K562 (cell line): ENCODE results near the gene A4GNT. TPM values are rescaled to one million over a fixed set of nuclear protein-coding genes. Genes with fewer than 3 reads are reported as not detected.

Experiments used
- ATAC-seq: fragments of 200-7000 bp; cut with Tn5 transposase; 3 replicates; pipeline ENCODE4 v1.9.1; 2020; ENCODE audit warnings: moderate library complexity
- BruUV-seq: library from RNA; stranded (reverse); fragments of 400-500 nt; replicated peaks from 2 replicates; lab custom pipeline; 2021; lab: Mats Ljungman, UMichigan
- CTCF ChIA-PET: fragments of 300-600 bp; formaldehyde crosslinking; extraction: SDS; loops from one replicate; lab custom pipeline; 2021; ENCODE audit warnings: low intra/inter-chr PET ratio; lab: Yijun Ruan, JAX
- POLR2A ChIA-PET: fragments of 300-600, 350-650 bp; sonication (Branson Sonifier 250); formaldehyde crosslinking; extraction: SDS; loops from one replicate; lab custom pipeline; 2021; ENCODE audit warnings: antibody characterized with exemption, inconsistent platforms; lab: Yijun Ruan, JAX
- DNase-seq, 4 experiments: peaks; one replicate each; pipeline versions ENCODE4 v3.0.0 to v3.0.0-alpha.2; 2011 to 2018; ENCODE audit warnings: low spot score in 3 of 4, mixed read lengths in 3 of 4; ENCODE audit errors: extremely low read depth in 1 of 4
- FAIRE-seq: peaks from 2 replicates; lab custom pipeline; 2011; peaks lifted over from hg19 to GRCh38; lab: Jason Lieb, UNC
- H2AFZ ChIP-seq: 2 replicates; pipeline ENCODE4 v1.6.0; 2011; ENCODE audit warnings: low read depth, low read length, control low read depth, inconsistent platforms
- H3K27ac ChIP-seq: fragments of 200-600 bp; 3 replicates; pipeline ENCODE4 v1.8.0; 2011; ENCODE audit warnings: low read depth, mild to moderate bottlenecking, control low read depth, inconsistent platforms, low read length, moderate library complexity, mixed read lengths; ENCODE audit errors: extremely low read depth
- H3K27me3 ChIP-seq, 2 experiments: fragments of 300-600 bp in 1 of 2; 2 replicates in 1 of 2; 3 replicates in 1 of 2; pipeline versions ENCODE4 v1.6.0 to v1.8.0; 2011; ENCODE audit warnings: inconsistent platforms in 2 of 2, low read length in 2 of 2, mild to moderate bottlenecking in 1 of 2, mixed read lengths in 1 of 2, moderate library complexity in 1 of 2; ENCODE audit not compliant: control insufficient read depth in 2 of 2, insufficient read depth in 2 of 2
- H3K36me3 ChIP-seq: fragments of 300-600 bp; 3 replicates; pipeline ENCODE4 v1.8.0; 2011; ENCODE audit warnings: mild to moderate bottlenecking, low read length, inconsistent platforms; ENCODE audit not compliant: control insufficient read depth, insufficient read depth
- H3K4me1 ChIP-seq, 2 experiments: fragments of 200-600 bp in 1 of 2; replicated peaks in 1 of 2; 2 replicates in 1 of 2; 3 replicates in 1 of 2; pipeline versions ENCODE4 v1.5.1 to v1.8.0; 2011; ENCODE audit warnings: inconsistent platforms in 2 of 2, low read length in 2 of 2, mild to moderate bottlenecking in 1 of 2, mixed read lengths in 1 of 2, moderate library complexity in 1 of 2; ENCODE audit not compliant: control insufficient read depth in 2 of 2, insufficient read depth in 2 of 2
- H3K4me2 ChIP-seq: 2 replicates; pipeline ENCODE4 v1.6.1; 2011; ENCODE audit warnings: low read length, control low read depth, inconsistent platforms, mixed read lengths; ENCODE audit not compliant: insufficient read depth
- H3K4me3 ChIP-seq: fragments of 200-600 bp; sonication (generic), shearing (Covaris generic); 2 replicates; pipeline ENCODE4 v1.5.1; 2016; ENCODE audit warnings: control low read depth, inconsistent platforms
- H3K79me2 ChIP-seq: fragments of 200-600 bp; 3 replicates; pipeline ENCODE4 v1.8.0; 2011; ENCODE audit warnings: low read length, inconsistent platforms; ENCODE audit not compliant: control insufficient read depth, insufficient read depth
- H3K9ac ChIP-seq, 2 experiments: 2 replicates each; pipeline versions ENCODE4 v1.6.0 to v1.6.1; 2011; ENCODE audit warnings: low read depth in 2 of 2, low read length in 2 of 2, control low read depth in 1 of 2, inconsistent platforms in 1 of 2, mild to moderate bottlenecking in 1 of 2, mixed read lengths in 1 of 2; ENCODE audit not compliant: insufficient read depth in 1 of 2
- H3K9me1 ChIP-seq: one replicate; pipeline ENCODE4 v1.6.0; 2011; ENCODE audit warnings: inconsistent platforms, mild to moderate bottlenecking, low read length, moderate library complexity; ENCODE audit not compliant: control insufficient read depth, insufficient read depth
- H3K9me3 ChIP-seq: replicated peaks from 2 replicates; pipeline ENCODE4 v1.5.1; 2011; ENCODE audit warnings: low read depth, low read length, inconsistent platforms; ENCODE audit not compliant: control insufficient read depth, insufficient read depth
- H4K20me1 ChIP-seq: replicated peaks from 2 replicates; pipeline ENCODE4 v1.6.1; 2011; ENCODE audit warnings: low read length, inconsistent platforms, mixed read lengths; ENCODE audit not compliant: control insufficient read depth, insufficient read depth
- CHD4 ChIP-seq: fragments of 200-600 bp; sonication (generic); IDR thresholded peaks from 3 replicates; pipeline ENCODE4 v1.6.1; 2012; ENCODE audit warnings: low read depth, mild to moderate bottlenecking, mixed read lengths, low read length, inconsistent platforms; ENCODE audit not compliant: insufficient read depth, insufficient replicate concordance, poor library complexity, severe bottlenecking
- ESRRA ChIP-seq: fragments of 450-650 bp; IDR thresholded peaks from 2 replicates; pipeline ENCODE4 v1.6.1; 2014; ENCODE audit warnings: low read depth, mild to moderate bottlenecking, moderate library complexity, borderline replicate concordance
- IRF2 ChIP-seq: sonication (generic); formaldehyde crosslinking; IDR thresholded peaks from 2 replicates; pipeline ENCODE4 v1.8.1; 2022; ENCODE audit warnings: mild to moderate bottlenecking, missing genetic modification reagents
- JUN ChIP-seq, 2 experiments: sonication (generic) in 1 of 2; formaldehyde crosslinking in 1 of 2; IDR thresholded peaks; 2 replicates each; pipeline versions ENCODE4 v1.6.1 to v1.8.0; 2012 to 2022; ENCODE audit warnings: borderline replicate concordance in 2 of 2, mild to moderate bottlenecking in 2 of 2, improper control_type of control experiment in 1 of 2, low read depth in 1 of 2, low read length in 1 of 2, missing genetic modification reagents in 1 of 2
- MTA1 ChIP-seq: fragments of 450-650 bp; IDR thresholded peaks from 2 replicates; pipeline ENCODE4 v1.6.1; 2017; ENCODE audit warnings: borderline replicate concordance
- NFE2 ChIP-seq: IDR thresholded peaks from 2 replicates; pipeline ENCODE4 v1.6.1; 2014; ENCODE audit warnings: antibody characterized with exemption, low read depth
- NFYB ChIP-seq: IDR thresholded peaks from 2 replicates; pipeline ENCODE4 v1.6.1; 2011; ENCODE audit warnings: mild to moderate bottlenecking, moderate library complexity; ENCODE audit not compliant: insufficient read length; ENCODE audit errors: extremely low read depth
- PHF20 ChIP-seq: fragments of 450-650 bp; IDR thresholded peaks from 2 replicates; pipeline ENCODE4 v1.6.1; 2018; ENCODE audit not compliant: partially characterized antibody
- ZBTB8A ChIP-seq: fragments of 450-650 bp; IDR thresholded peaks from 2 replicates; pipeline ENCODE4 v1.6.1; 2018; ENCODE audit warnings: mild to moderate bottlenecking, moderate library complexity; ENCODE audit not compliant: partially characterized antibody
- ZNF764 ChIP-seq: fragments of 250-450 bp; sonication (Bioruptor Pico); IDR thresholded peaks from 2 replicates; pipeline ENCODE4 v1.4.0; 2020; ENCODE audit warnings: low read depth, mild to moderate bottlenecking, moderate library complexity
- WGBS: fragments of 100-300 bp; shearing (Covaris generic); methylation state at CpG from one replicate; pipeline ENCODE4 v1.1.6; 2016; ENCODE audit warnings: low coverage, mixed read lengths; ENCODE audit not compliant: insufficient coverage; ENCODE audit errors: missing lambda C conversion rate; 5-methylcytosine and 5-hydroxymethylcytosine counted together
- in situ Hi-C: fragments of 300-500 bp; cut with MboI; formaldehyde crosslinking; loops from 4 replicates; pipeline ENCODE4 v1.15.0; 2018; ENCODE audit warnings: inconsistent platforms, mixed read lengths
- intact Hi-C: fragments of 100-400 bp; cut with micrococcal nuclease; formaldehyde crosslinking; loops from 2 replicates; pipeline ENCODE4 v1.14.2; 2022
- polyA plus RNA-seq, 8 experiments: library from polyadenylated mRNA; depleted of rRNA in 4 of 8; stranded (reverse) in 5 of 8; unstranded in 3 of 8; fragments of >200 nt; fragmentation: Nextera tagmentation in 2 of 8; fragmentation: Illumina TruSeq in 1 of 8; extraction: Ambion mirVana in 2 of 8; extraction: Trizol in 1 of 8; gene quantifications; 2 replicates each; pipeline versions ENCODE4 v1.2.1 to v1.2.3, GENCODE V29; 2011 to 2014; ENCODE audit warnings: inconsistent platforms in 1 of 8, missing spikeins in 1 of 8
- total RNA-seq, 7 experiments: library from RNA; depleted of rRNA in 6 of 7; stranded (reverse); fragments of >200 nt in 6 of 7; fragmentation: Illumina TruSeq in 2 of 7; extraction: Trizol in 2 of 7; gene quantifications; 2 replicates each; pipeline versions ENCODE4 v1.2.1 to v1.2.3, GENCODE V29; 2011 to 2021; ENCODE audit warnings: low replicate concordance in 1 of 7
- TF ChIP-seq, protein P1 (sequence below): sonication (generic); formaldehyde crosslinking; IDR thresholded peaks from 2 replicates; pipeline ENCODE4 v1.9.0; 2022; ENCODE audit warnings: mild to moderate bottlenecking, missing genetic modification reagents
- TF ChIP-seq, protein P2 (sequence below), 2 experiments: fragments of 450-650 bp in 1 of 2; sonication (generic) in 1 of 2; formaldehyde crosslinking in 1 of 2; IDR thresholded peaks; 2 replicates each; pipeline versions ENCODE4 v1.7.1 to v1.9.0; 2016 to 2022; ENCODE audit warnings: inconsistent platforms in 1 of 2, mild to moderate bottlenecking in 1 of 2, missing genetic modification reagents in 1 of 2

The A4GNT gene
- total and polyA plus RNA-seq, 9 of the 15 experiments (the other 6 are each of a cell fraction or from before 2014, with no cell fraction given) = not detected

DNA sequence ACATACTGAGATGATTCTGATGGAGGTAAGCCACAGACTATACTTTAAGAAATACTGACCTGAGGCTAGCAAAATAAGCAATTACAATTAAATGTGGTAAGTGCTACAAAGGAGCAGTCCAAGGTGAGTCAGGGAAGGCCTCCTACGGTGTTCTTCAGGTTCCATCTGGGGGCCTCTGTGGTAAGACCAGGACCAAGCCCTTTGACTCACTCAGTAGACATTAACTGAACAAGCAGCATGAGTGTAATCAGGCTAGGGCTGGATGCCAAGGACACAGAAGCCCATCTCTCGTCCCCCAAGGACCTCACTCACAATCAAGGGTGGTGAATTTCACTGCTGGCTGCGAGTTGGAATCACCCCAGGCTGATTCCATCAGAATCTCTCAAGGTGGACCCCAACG lies 54.1 kb downstream of the A4GNT start:
- Histone ChIP-seq H4K20me1 (no peaks in the 10 kb centered on the region; the same call in 1 of the 2 replicates), H3K4me1 (no peaks in the 10 kb centered on the region), H3K4me3 (no peak overlapping the region), H3K27ac (no peak overlapping the region), H3K9me3 (no peaks in the 10 kb centered on the region), H3K36me3 (no peaks in the 10 kb centered on the region), H3K9ac (no peak overlapping the region), H3K9me1 (no peaks in the 10 kb centered on the region), H2AFZ (no peak overlapping the region), H3K79me2 (no peaks in the 10 kb centered on the region), H3K4me2 (no peak overlapping the region), H3K27me3 (peaks cover 0 to 12% of the 10 kb centered on the region in 2 experiments; a peak in 2 of 5 replicates)
- CTCF ChIA-PET = no interaction called here
- intact Hi-C loops = no loop called here
- no TSS peak for BruUV-seq
- WGBS = 0% methylated on average over 4 of the region's 4 CpGs
- ATAC-seq (no peak), FAIRE-seq (no peak), DNase-seq (no peak)
- POLR2A ChIA-PET = no interaction called here
- in situ Hi-C loops = no loop called here
- TF ChIP-seq ZBTB8A (no peak), NFYB (no peak), PHF20 (no peak), CHD4 (no peak), IRF2 (CRISPR knock-in tag) (no peak), JUN (IDR thresholded peaks at IDR 0.05; ENCODE audit: borderline replicate concordance, low read depth, low read length) (no peak), JUN (CRISPR knock-in tag; IDR thresholded peaks at IDR 0.05; ENCODE audit: borderline replicate concordance) (no peak), ESRRA (no peak), MTA1 (no peak), ZNF764 (no peak), NFE2 (no peak)
- TF ChIP-seq, protein P1, sequence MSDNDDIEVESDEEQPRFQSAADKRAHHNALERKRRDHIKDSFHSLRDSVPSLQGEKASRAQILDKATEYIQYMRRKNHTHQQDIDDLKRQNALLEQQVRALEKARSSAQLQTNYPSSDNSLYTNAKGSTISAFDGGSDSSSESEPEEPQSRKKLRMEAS (CRISPR knock-in tag) = no peak
- TF ChIP-seq, protein P2, sequence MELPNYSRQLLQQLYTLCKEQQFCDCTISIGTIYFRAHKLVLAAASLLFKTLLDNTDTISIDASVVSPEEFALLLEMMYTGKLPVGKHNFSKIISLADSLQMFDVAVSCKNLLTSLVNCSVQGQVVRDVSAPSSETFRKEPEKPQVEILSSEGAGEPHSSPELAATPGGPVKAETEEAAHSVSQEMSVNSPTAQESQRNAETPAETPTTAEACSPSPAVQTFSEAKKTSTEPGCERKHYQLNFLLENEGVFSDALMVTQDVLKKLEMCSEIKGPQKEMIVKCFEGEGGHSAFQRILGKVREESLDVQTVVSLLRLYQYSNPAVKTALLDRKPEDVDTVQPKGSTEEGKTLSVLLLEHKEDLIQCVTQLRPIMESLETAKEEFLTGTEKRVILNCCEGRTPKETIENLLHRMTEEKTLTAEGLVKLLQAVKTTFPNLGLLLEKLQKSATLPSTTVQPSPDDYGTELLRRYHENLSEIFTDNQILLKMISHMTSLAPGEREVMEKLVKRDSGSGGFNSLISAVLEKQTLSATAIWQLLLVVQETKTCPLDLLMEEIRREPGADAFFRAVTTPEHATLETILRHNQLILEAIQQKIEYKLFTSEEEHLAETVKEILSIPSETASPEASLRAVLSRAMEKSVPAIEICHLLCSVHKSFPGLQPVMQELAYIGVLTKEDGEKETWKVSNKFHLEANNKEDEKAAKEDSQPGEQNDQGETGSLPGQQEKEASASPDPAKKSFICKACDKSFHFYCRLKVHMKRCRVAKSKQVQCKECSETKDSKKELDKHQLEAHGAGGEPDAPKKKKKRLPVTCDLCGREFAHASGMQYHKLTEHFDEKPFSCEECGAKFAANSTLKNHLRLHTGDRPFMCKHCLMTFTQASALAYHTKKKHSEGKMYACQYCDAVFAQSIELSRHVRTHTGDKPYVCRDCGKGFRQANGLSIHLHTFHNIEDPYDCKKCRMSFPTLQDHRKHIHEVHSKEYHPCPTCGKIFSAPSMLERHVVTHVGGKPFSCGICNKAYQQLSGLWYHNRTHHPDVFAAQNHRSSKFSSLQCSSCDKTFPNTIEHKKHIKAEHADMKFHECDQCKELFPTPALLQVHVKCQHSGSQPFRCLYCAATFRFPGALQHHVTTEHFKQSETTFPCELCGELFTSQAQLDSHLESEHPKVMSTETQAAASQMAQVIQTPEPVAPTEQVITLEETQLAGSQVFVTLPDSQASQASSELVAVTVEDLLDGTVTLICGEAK (IDR thresholded peaks at IDR 0.05) = no peak
- TF ChIP-seq, protein P2 (CRISPR knock-in tag; IDR thresholded peaks at IDR 0.05) = no peak
